Osteocyte (in vitro differentiated cells): ENCODE results near the gene CEP95. TPM values are rescaled to one million over a fixed set of nuclear protein-coding genes. Genes with fewer than 3 reads are reported as not detected.

Source experiments
- DNase-seq: peaks from one replicate; pipeline ENCODE4 v3.0.0; 2021; ENCODE audit warnings: mixed read lengths; ENCODE audit not compliant: unreplicated experiment; ENCODE audit errors: extremely low spot score
- H3K27ac Mint-ChIP-seq: one replicate; pipeline ENCODE4 v1.8.0; 2021; ENCODE audit warnings: mild to moderate bottlenecking, mixed read lengths; ENCODE audit not compliant: unreplicated experiment
- H3K27me3 Mint-ChIP-seq: one replicate; pipeline ENCODE4 v1.8.0; 2021; ENCODE audit warnings: mixed read lengths; ENCODE audit not compliant: unreplicated experiment
- H3K36me3 Mint-ChIP-seq: one replicate; pipeline ENCODE4 v1.8.0; 2021; ENCODE audit warnings: mixed read lengths; ENCODE audit not compliant: unreplicated experiment
- H3K4me1 Mint-ChIP-seq: one replicate; pipeline ENCODE4 v1.8.0; 2021; ENCODE audit warnings: mixed read lengths; ENCODE audit not compliant: unreplicated experiment
- H3K4me3 Mint-ChIP-seq: one replicate; pipeline ENCODE4 v1.8.0; 2021; ENCODE audit warnings: mild to moderate bottlenecking, moderate library complexity, mixed read lengths; ENCODE audit not compliant: unreplicated experiment
- H3K9me3 Mint-ChIP-seq: one replicate; pipeline ENCODE4 v1.8.0; 2021; ENCODE audit warnings: mixed read lengths; ENCODE audit not compliant: unreplicated experiment
- total RNA-seq: library from RNA; stranded (reverse); gene quantifications from 2 replicates; pipeline ENCODE4 v1.2.1, GENCODE V29; 2021
- TF ChIP-seq, protein P1 (sequence below): fragments of 200-600 bp; sonication (generic); IDR thresholded peaks from 2 replicates; pipeline ENCODE4 v1.5.0; 2021; ENCODE audit warnings: antibody characterized with exemption, mild to moderate bottlenecking, moderate library complexity

Gene CEP95
- total RNA-seq, 1 donor from 2014 or later = 47.8 TPM

DNA sequence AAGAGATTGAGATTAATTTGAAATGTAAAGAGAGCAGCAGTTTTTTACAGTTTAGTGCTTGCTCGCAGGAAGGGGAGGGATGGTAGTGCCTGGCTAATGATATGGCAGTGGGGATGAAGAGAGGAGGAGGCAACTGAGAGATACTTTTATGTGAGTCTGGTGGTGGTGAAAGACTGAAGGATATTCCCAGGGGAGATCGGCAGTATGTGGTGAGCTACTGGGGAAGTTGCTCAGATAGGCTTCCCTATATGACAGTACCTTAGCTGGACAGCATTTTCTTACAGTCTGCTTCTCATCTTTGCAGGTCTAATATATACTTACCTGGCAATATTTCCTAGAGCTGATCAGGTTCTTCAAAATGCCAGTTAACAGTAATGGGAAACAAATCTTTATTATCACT, 8.6 kb downstream of the CEP95 start:
- Mint-ChIP-seq H3K4me1 (no peaks in the 10 kb centered on the region), H3K36me3 (peaks cover 61% of the 10 kb centered on the region), H3K9me3 (no peaks in the 10 kb centered on the region), H3K27ac (no peak overlapping the region), H3K27me3 (no peaks in the 10 kb centered on the region), H3K4me3 (no peak overlapping the region)
- TF ChIP-seq, protein P1, sequence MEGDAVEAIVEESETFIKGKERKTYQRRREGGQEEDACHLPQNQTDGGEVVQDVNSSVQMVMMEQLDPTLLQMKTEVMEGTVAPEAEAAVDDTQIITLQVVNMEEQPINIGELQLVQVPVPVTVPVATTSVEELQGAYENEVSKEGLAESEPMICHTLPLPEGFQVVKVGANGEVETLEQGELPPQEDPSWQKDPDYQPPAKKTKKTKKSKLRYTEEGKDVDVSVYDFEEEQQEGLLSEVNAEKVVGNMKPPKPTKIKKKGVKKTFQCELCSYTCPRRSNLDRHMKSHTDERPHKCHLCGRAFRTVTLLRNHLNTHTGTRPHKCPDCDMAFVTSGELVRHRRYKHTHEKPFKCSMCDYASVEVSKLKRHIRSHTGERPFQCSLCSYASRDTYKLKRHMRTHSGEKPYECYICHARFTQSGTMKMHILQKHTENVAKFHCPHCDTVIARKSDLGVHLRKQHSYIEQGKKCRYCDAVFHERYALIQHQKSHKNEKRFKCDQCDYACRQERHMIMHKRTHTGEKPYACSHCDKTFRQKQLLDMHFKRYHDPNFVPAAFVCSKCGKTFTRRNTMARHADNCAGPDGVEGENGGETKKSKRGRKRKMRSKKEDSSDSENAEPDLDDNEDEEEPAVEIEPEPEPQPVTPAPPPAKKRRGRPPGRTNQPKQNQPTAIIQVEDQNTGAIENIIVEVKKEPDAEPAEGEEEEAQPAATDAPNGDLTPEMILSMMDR = no peak
- no peak for DNase-seq

DNA sequence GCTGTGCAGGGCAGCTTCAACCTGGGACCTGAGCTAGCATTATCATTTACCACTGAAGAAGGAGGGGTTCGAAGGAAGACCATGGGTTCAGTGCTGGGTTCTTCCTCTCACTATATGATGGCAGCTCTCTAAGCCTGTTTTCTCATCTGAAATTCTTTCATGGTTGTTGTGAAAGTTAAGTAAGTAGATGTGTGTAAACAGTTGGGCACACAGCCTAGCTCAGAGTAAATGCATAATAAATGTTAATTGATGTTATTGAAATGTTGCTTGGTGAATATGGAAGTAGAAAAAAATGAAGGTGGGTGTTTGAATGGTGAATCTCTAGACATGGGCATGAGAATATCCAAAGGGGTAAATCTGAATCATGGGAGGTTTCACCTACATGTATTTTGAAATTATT, 9.1 kb downstream of the CEP95 start:
- DNase-seq = no peak
- Mint-ChIP-seq H3K4me1 (no peaks in the 10 kb centered on the region), H3K27ac (no peak overlapping the region), H3K9me3 (no peaks in the 10 kb centered on the region), H3K36me3 (peaks cover 57% of the 10 kb centered on the region), H3K4me3 (no peak overlapping the region), H3K27me3 (no peaks in the 10 kb centered on the region)
- TF ChIP-seq, protein P1 = no peak

GRCh38 chr17:64519601-64520000, 12.8 kb downstream of the CEP95 start:
- Mint-ChIP-seq H3K27ac (no peak overlapping the region), H3K4me3 (no peak overlapping the region), H3K4me1 (no peaks in the 10 kb centered on the region), H3K27me3 (no peaks in the 10 kb centered on the region), H3K36me3 (peaks cover 46% of the 10 kb centered on the region), H3K9me3 (no peaks in the 10 kb centered on the region)
- DNase-seq = no peak
- TF ChIP-seq, protein P1 = no peak

GRCh38 chr17:64520359-64520758, 13.6 kb downstream of the CEP95 start:
- Mint-ChIP-seq H3K4me3 (no peak overlapping the region), H3K27me3 (no peaks in the 10 kb centered on the region), H3K9me3 (no peaks in the 10 kb centered on the region), H3K36me3 (peaks cover 39% of the 10 kb centered on the region), H3K4me1 (no peaks in the 10 kb centered on the region), H3K27ac (no peak overlapping the region)
- TF ChIP-seq, protein P1 = no peak
- no peak for DNase-seq

- TF ChIP-seq, protein P1 = no peak
- H3K27me3 Mint-ChIP-seq = no peaks in the 10 kb centered on the region
- no peak overlapping the region for H3K4me3 Mint-ChIP-seq
- peaks cover 62% of the 10 kb centered on the region for H3K36me3 Mint-ChIP-seq
- no peak overlapping the region for H3K27ac Mint-ChIP-seq
- DNase-seq = no peak
- H3K4me1 Mint-ChIP-seq = no peaks in the 10 kb centered on the region
- H3K9me3 Mint-ChIP-seq = no peaks in the 10 kb centered on the region
These were observed 21.1 kb downstream of the CEP95 start for GRCh38 chr17:64527914-64528313.
